Measurements from ENCODE around the gene TMEM165. TPM values are rescaled to one million over a fixed set of nuclear protein-coding genes. Genes with fewer than 3 reads are reported as not detected.

Gene TMEM165
- total and polyA plus RNA-seq, 2 donors (not counting 1 experiment from before 2014, with no cell fraction given), result 26.3 to 110 TPM

GRCh38 chr4:55410431-55410830 is 14.7 kb downstream of the TMEM165 start:
- DNase-seq (no peak), ATAC-seq (ENCODE audit: low read depth) (no peak)
- H3K4me2 ChIP-seq (replicated peaks; ENCODE audit: low read depth, low read length, poor library complexity, severe bottlenecking), result no peak overlapping the region
- 100% methylated on average over 2 of the region's 8 CpGs for WGBS (ENCODE audit: insufficient coverage)
- H3K79me2 ChIP-seq (ENCODE audit: control insufficient read depth, insufficient read depth, low read length), result peaks cover 64% of the 10 kb centered on the region
- H2AFZ ChIP-seq (ENCODE audit: insufficient read depth, low read depth, low read length, poor library complexity, severe bottlenecking), result no peak overlapping the region
- no peak overlapping the region for H3K9ac ChIP-seq (ENCODE audit: low read length)
- H3K9me3 ChIP-seq (ENCODE audit: control extremely low read depth in 1 of 3, control insufficient read depth in 2 of 3, insufficient read depth in 1 of 3, low read length in 2 of 3), result no peaks in the 10 kb centered on the region
- no peak overlapping the region for H3K4me3 Mint-ChIP-seq
- no peaks in the 10 kb centered on the region for H3K9me3 Mint-ChIP-seq (ENCODE audit: insufficient read depth)
- no peak for TF ChIP-seq EZH2 (IDR thresholded peaks at IDR 0.05; ENCODE audit: borderline replicate concordance, insufficient read depth, low read depth, low read length, poor library complexity, severe bottlenecking)
- no peak for TF ChIP-seq CTCF (IDR thresholded peaks at IDR 0.05)
- POLR2A ChIA-PET, result no interaction called here
- no peak overlapping the region for H3K4me3 ChIP-seq (ENCODE audit: control extremely low read depth in 1 of 5, extremely low read depth in 1 of 5, insufficient read depth in 1 of 5, low read depth in 2 of 5, low read length in 4 of 5)
- H4K20me1 ChIP-seq (ENCODE audit: control insufficient read depth, insufficient read depth, low read length, poor library complexity, severe bottlenecking), result peaks cover 66% of the 10 kb centered on the region
- no peaks in the 10 kb centered on the region for H3K27me3 ChIP-seq (replicated peaks in 1 of 4; ENCODE audit: control extremely low read depth in 1 of 4, control insufficient read depth in 3 of 4, insufficient read depth in 4 of 4, low read length in 3 of 4)
- intact Hi-C loops (cut with micrococcal nuclease), result no loop called here
- H3K4me1 ChIP-seq (ENCODE audit: control insufficient read depth in 2 of 2, insufficient read depth in 2 of 2, low read length in 2 of 2), result peaks cover 14% of the 10 kb centered on the region in 2 donors
- H3K27ac Mint-ChIP-seq, result peak overlapping the region; percentile 50
- peaks cover 9 to 12% of the 10 kb centered on the region in 2 experiments for H3K36me3 ChIP-seq (replicated peaks in 1 of 2; ENCODE audit: control extremely low read depth in 1 of 2, control insufficient read depth in 1 of 2, extremely low read depth in 1 of 2, insufficient read depth in 2 of 2, low read length in 1 of 2)
- CTCF ChIA-PET, result interaction anchor here (0.7 to 3.7 kb wide), 11 partner anchors 9 to 457 kb away, joined by 3 to 27 read pairs (median 5); no protein-coding TSS in a partner anchor
- peak overlapping the region in 1 of 2 donors; percentile 77 for H3K27ac ChIP-seq (ENCODE audit: low read length in 2 of 2)
- no peaks in the 10 kb centered on the region for H3K27me3 Mint-ChIP-seq
- peaks cover 28% of the 10 kb centered on the region for H3K4me1 Mint-ChIP-seq

DNA sequence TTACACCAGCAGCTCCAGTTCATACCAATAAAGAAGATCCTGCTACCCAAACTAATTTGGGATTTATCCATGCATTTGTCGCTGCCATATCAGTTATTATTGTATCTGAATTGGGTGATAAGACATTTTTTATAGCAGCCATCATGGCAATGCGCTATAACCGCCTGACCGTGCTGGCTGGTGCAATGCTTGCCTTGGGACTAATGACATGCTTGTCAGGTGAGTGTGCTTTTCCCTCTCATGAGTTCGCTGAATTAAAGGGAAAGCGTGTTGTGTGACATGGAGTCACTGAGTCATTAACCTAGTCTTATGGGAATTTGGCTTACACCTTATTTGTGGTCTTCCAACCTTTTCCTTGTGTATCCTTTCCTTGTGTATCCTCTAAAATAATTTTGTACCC is 15.9 kb downstream of the TMEM165 start:
- Histone ChIP-seq H3K4me2 (replicated peaks; ENCODE audit: low read depth, low read length, poor library complexity, severe bottlenecking) (no peak overlapping the region), H3K36me3 (replicated peaks in 1 of 2; ENCODE audit: control extremely low read depth in 1 of 2, control insufficient read depth in 1 of 2, extremely low read depth in 1 of 2, insufficient read depth in 2 of 2, low read length in 1 of 2) (peaks cover 10 to 12% of the 10 kb centered on the region in 2 experiments), H2AFZ (ENCODE audit: insufficient read depth, low read depth, low read length, poor library complexity, severe bottlenecking) (no peak overlapping the region), H3K9ac (ENCODE audit: low read length) (no peak overlapping the region), H3K79me2 (ENCODE audit: control insufficient read depth, insufficient read depth, low read length) (peaks cover 54% of the 10 kb centered on the region), H3K27me3 (replicated peaks in 1 of 4; ENCODE audit: control extremely low read depth in 1 of 4, control insufficient read depth in 3 of 4, insufficient read depth in 4 of 4, low read length in 3 of 4) (no peaks in the 10 kb centered on the region), H3K4me3 (ENCODE audit: control extremely low read depth in 1 of 5, extremely low read depth in 1 of 5, insufficient read depth in 1 of 5, low read depth in 2 of 5, low read length in 4 of 5) (no peak overlapping the region), H3K4me1 (ENCODE audit: control insufficient read depth in 2 of 2, insufficient read depth in 2 of 2, low read length in 2 of 2) (peaks cover 14% of the 10 kb centered on the region in 2 donors), H3K9me3 (ENCODE audit: control extremely low read depth in 1 of 3, control insufficient read depth in 2 of 3, insufficient read depth in 1 of 3, low read length in 2 of 3) (no peaks in the 10 kb centered on the region), H4K20me1 (ENCODE audit: control insufficient read depth, insufficient read depth, low read length, poor library complexity, severe bottlenecking) (peaks cover 65% of the 10 kb centered on the region), H3K27ac (ENCODE audit: low read length in 2 of 2) (no peak overlapping the region)
- no peak for ATAC-seq (ENCODE audit: low read depth)
- DNase-seq, result no peak
- 98% methylated on average over 5 of the region's 6 CpGs for WGBS (ENCODE audit: insufficient coverage)
- Mint-ChIP-seq H3K4me1 (peaks cover 22% of the 10 kb centered on the region), H3K27me3 (no peaks in the 10 kb centered on the region), H3K4me3 (no peak overlapping the region), H3K27ac (no peak overlapping the region), H3K9me3 (ENCODE audit: insufficient read depth) (no peaks in the 10 kb centered on the region)
- CTCF ChIA-PET, result interaction anchor here (1.5 to 3.6 kb wide), 2 partner anchors 8 to 143 kb away, joined by 5 to 17 read pairs; no protein-coding TSS in a partner anchor
- intact Hi-C loops (cut with micrococcal nuclease), result no loop called here
- TF ChIP-seq CTCF (IDR thresholded peaks at IDR 0.05), result no peak
- no peak for TF ChIP-seq EZH2 (IDR thresholded peaks at IDR 0.05; ENCODE audit: borderline replicate concordance, insufficient read depth, low read depth, low read length, poor library complexity, severe bottlenecking)
- POLR2A ChIA-PET, result no interaction called here

Data from B cell (primary cell).